GM12878 (cell line): Measurements from ENCODE around the gene ETV4. TPM values are rescaled to one million over a fixed set of nuclear protein-coding genes. Genes with fewer than 3 reads are reported as not detected.
A peak's percentile ranks its signal among the peaks of the same experiment; 100 is the strongest.

ENCODE experiments used
- BHLHE40 ChIP-seq, 2 experiments: fragments of 450-650 bp in 1 of 2; IDR thresholded peaks; 2 replicates each; pipeline ENCODE4 v1.6.1; 2011 to 2017; ENCODE audit warnings: low read depth in 2 of 2, borderline replicate concordance in 1 of 2, improper control_type of control experiment in 1 of 2, low read length in 1 of 2, mild to moderate bottlenecking in 1 of 2
- CEBPZ ChIP-seq: fragments of 150-350 bp; IDR thresholded peaks from 2 replicates; pipeline ENCODE4 v1.6.1; 2016; ENCODE audit warnings: low read depth, low read length
- CUX1 ChIP-seq: IDR thresholded peaks from 2 replicates; pipeline ENCODE4 v1.6.1; 2012; ENCODE audit warnings: improper control_type of control experiment, low read depth, low read length; ENCODE audit not compliant: insufficient replicate concordance
- IKZF2 ChIP-seq, 2 experiments: fragments of 450-650 bp; IDR thresholded peaks; 2 replicates each; pipeline ENCODE4 v1.6.1; 2017; ENCODE audit warnings: mild to moderate bottlenecking in 2 of 2, moderate library complexity in 2 of 2
- IRF4 ChIP-seq: IDR thresholded peaks from 2 replicates; pipeline ENCODE4 v1.6.1; 2011; ENCODE audit warnings: low read depth, low read length
- MTA2 ChIP-seq: fragments of 450-650 bp; IDR thresholded peaks from 2 replicates; pipeline ENCODE4 v1.6.1; 2016; ENCODE audit warnings: low read depth, mild to moderate bottlenecking, moderate library complexity
- NFIC ChIP-seq: IDR thresholded peaks from 2 replicates; pipeline ENCODE4 v1.6.1; 2012; ENCODE audit warnings: low read depth, mild to moderate bottlenecking, inconsistent platforms, low read length, moderate library complexity
- RBBP5 ChIP-seq: fragments of 200-600 bp; sonication (generic); conservative IDR thresholded peaks from 2 replicates; pipeline ENCODE4 v1.6.1; 2016
- RUNX3 ChIP-seq: IDR thresholded peaks from 2 replicates; pipeline ENCODE4 v1.6.1; 2012; ENCODE audit warnings: low read length, inconsistent platforms
- SKIL ChIP-seq: fragments of 450-650 bp; IDR thresholded peaks from 2 replicates; pipeline ENCODE4 v1.6.1; 2017; ENCODE audit warnings: mild to moderate bottlenecking, low read depth, inconsistent platforms; ENCODE audit not compliant: poor library complexity, severe bottlenecking
- TCF12 ChIP-seq: IDR thresholded peaks from 2 replicates; pipeline ENCODE4 v1.6.1; 2011; ENCODE audit warnings: low read depth, mild to moderate bottlenecking, low read length
- YY1 ChIP-seq: IDR thresholded peaks from 2 replicates; pipeline ENCODE4 v1.6.1; 2011; ENCODE audit warnings: low read depth, mild to moderate bottlenecking, low read length
- ZBTB4 ChIP-seq: fragments of 450-650 bp; formaldehyde crosslinking; IDR thresholded peaks from 2 replicates; pipeline ENCODE4 v1.4.0; 2022; ENCODE audit warnings: mild to moderate bottlenecking, moderate library complexity
- ZNF274 ChIP-seq: IDR thresholded peaks from one replicate; pipeline ENCODE4 v1.8.0; 2011; ENCODE audit not compliant: insufficient read length, insufficient read depth
- polyA plus RNA-seq, 11 experiments: library from polyadenylated mRNA; depleted of rRNA in 4 of 11; unstranded in 6 of 11; stranded (reverse) in 5 of 11; fragments of >200 nt; fragmentation: Nextera tagmentation in 4 of 11; fragmentation: Illumina TruSeq in 1 of 11; extraction: Ambion mirVana in 4 of 11; extraction: Trizol in 1 of 11; gene quantifications; 1 replicate in 1 of 11; 2 replicates in 10 of 11; pipeline versions ENCODE4 v1.2.1 to v1.2.3, GENCODE V29; 2011 to 2016; ENCODE audit warnings: inconsistent platforms in 2 of 11, missing spikeins in 2 of 11, low read depth in 1 of 11
- total RNA-seq, 4 experiments: library from RNA; depleted of rRNA in 3 of 4; stranded (reverse); fragments of >200 nt in 3 of 4; fragmentation: Illumina TruSeq in 1 of 4; extraction: Trizol in 1 of 4; gene quantifications; 2 replicates each; pipeline versions ENCODE4 v1.2.1 to v1.2.3, GENCODE V29; 2013 to 2021

Gene ETV4
- total and polyA plus RNA-seq, 10 of the 15 experiments (the other 5 are each of a cell fraction or from before 2014, with no cell fraction given) = 0.19 to 14.5 (median 1.8) TPM

- TF ChIP-seq CEBPZ (no peak), CUX1 (peak; percentile 93), RBBP5 (no peak), NFIC (peak; percentile 60; the same call in 1 of the 2 replicates), IRF4 (peak; percentile 84), YY1 (0 out of 2 replicates have a peak, but pooled peaks have one; percentile 2), ZBTB4 (CRISPR knock-in tag) (no peak), SKIL (peak; percentile 72), TCF12 (0 out of 2 replicates have a peak, but pooled peaks have one; percentile 46), IKZF2 (IDR thresholded peaks at IDR 0.05) (peak; percentile 37 to 65; a peak in 2 of 4 replicates), BHLHE40 (IDR thresholded peaks at IDR 0.05; ENCODE audit: borderline replicate concordance in 1 of 2, low read depth in 2 of 2, low read length in 1 of 2) (0 out of 4 replicates have a peak, but pooled peaks of 1 of the 2 experiments have one; percentile 10), MTA2 (peak; percentile 35), RUNX3 (peak; percentile 65), ZNF274 (no peak)
Observed at GRCh38 chr17:43517615-43518386, 28.3 kb downstream of the ETV4 start (continued).
